HepG2 (cell line): ENCODE data around the gene CNNM2. TPM values are rescaled to one million over a fixed set of nuclear protein-coding genes. Genes with fewer than 3 reads are reported as not detected.

Experiments
- ATAC-seq: fragments of 200-7000 bp; cut with Tn5 transposase; 3 replicates; pipeline ENCODE4 v1.9.1; 2020; ENCODE audit warnings: mild to moderate bottlenecking, moderate library complexity
- BruUV-seq: library from RNA; stranded (reverse); fragments of 400-500 nt; replicated peaks from 2 replicates; lab custom pipeline; 2021; lab: Mats Ljungman, UMichigan
- CTCF ChIA-PET: fragments of 300-600 bp; formaldehyde crosslinking; extraction: SDS; loops from one replicate; lab custom pipeline; 2021; ENCODE audit warnings: low total read pairs, inconsistent platforms, low intra/inter-chr PET ratio; lab: Yijun Ruan, JAX
- POLR2A ChIA-PET: fragments of 350-600 bp; sonication (Branson Sonifier 250); formaldehyde crosslinking; loops from one replicate; lab custom pipeline; 2020; ENCODE audit warnings: antibody characterized with exemption, inconsistent platforms; lab: Yijun Ruan, JAX
- DNase-seq: peaks from one replicate; pipeline ENCODE4 v3.0.0-alpha.2; 2015; ENCODE audit warnings: low spot score
- FAIRE-seq: peaks from 3 replicates; lab custom pipeline; 2011; peaks lifted over from hg19 to GRCh38; lab: Jason Lieb, UNC
- H2AFZ ChIP-seq: one replicate; pipeline ENCODE4 v1.6.1; 2011; ENCODE audit warnings: low read length, inconsistent platforms
- H3K27ac ChIP-seq: fragments of 300-600 bp; 3 replicates; pipeline ENCODE4 v1.8.0; 2011; ENCODE audit warnings: mixed run types, mild to moderate bottlenecking, mixed read lengths, low read length, inconsistent platforms; ENCODE audit not compliant: insufficient read depth; ENCODE audit errors: extremely low read length
- H3K27me3 ChIP-seq, 2 experiments: fragments of 200-600 bp in 1 of 2; 2 replicates in 1 of 2; 3 replicates in 1 of 2; pipeline versions ENCODE4 v1.6.0 to v1.8.0; 2011; ENCODE audit warnings: low read length in 2 of 2, mild to moderate bottlenecking in 2 of 2, moderate library complexity in 2 of 2, inconsistent platforms in 1 of 2; ENCODE audit not compliant: insufficient read depth in 2 of 2, control insufficient read depth in 1 of 2
- H3K36me3 ChIP-seq, 2 experiments: fragments of 200-600 bp in 1 of 2; replicated peaks in 1 of 2; 2 replicates in 1 of 2; 3 replicates in 1 of 2; pipeline versions ENCODE4 v1.5.1 to v1.8.0; 2011; ENCODE audit warnings: low read length in 2 of 2, inconsistent platforms in 1 of 2; ENCODE audit not compliant: insufficient read depth in 2 of 2, control insufficient read depth in 1 of 2
- H3K4me1 ChIP-seq: 2 replicates; pipeline ENCODE4 v1.5.1; 2012; ENCODE audit warnings: low read length, inconsistent platforms; ENCODE audit not compliant: insufficient read depth
- H3K4me2 ChIP-seq: 2 replicates; pipeline ENCODE4 v1.6.0; 2011; ENCODE audit warnings: low read depth, low read length, inconsistent platforms
- H3K4me3 ChIP-seq, 3 experiments: fragments of 200-600 bp in 1 of 3; sonication (generic), shearing (Covaris generic) in 1 of 3; replicated peaks in 1 of 3; 2 replicates each; pipeline ENCODE4 v1.5.1; 2011 to 2016; ENCODE audit warnings: low read length in 3 of 3, inconsistent platforms in 2 of 3, low read depth in 2 of 3, mild to moderate bottlenecking in 2 of 3, control low read depth in 1 of 3, mixed read lengths in 1 of 3; ENCODE audit not compliant: insufficient read depth in 1 of 3
- H3K79me2 ChIP-seq: one replicate; pipeline ENCODE4 v1.6.1; 2011; ENCODE audit warnings: low read length, inconsistent platforms; ENCODE audit not compliant: insufficient read depth
- H3K9ac ChIP-seq: 2 replicates; pipeline ENCODE4 v1.6.0; 2011; ENCODE audit warnings: mild to moderate bottlenecking, low read depth, low read length, inconsistent platforms; ENCODE audit not compliant: insufficient read depth
- H3K9me3 ChIP-seq: 2 replicates; pipeline ENCODE4 v1.5.1; 2012; ENCODE audit warnings: mild to moderate bottlenecking, low read length
- H4K20me1 ChIP-seq: 2 replicates; pipeline ENCODE4 v1.6.0; 2011; ENCODE audit warnings: inconsistent platforms, mild to moderate bottlenecking, low read length, moderate library complexity; ENCODE audit not compliant: insufficient read depth
- HCFC1 ChIP-seq: fragments of 150-350 bp; IDR thresholded peaks from 2 replicates; pipeline ENCODE4 v1.6.1; 2014; ENCODE audit warnings: low read depth, low read length
- HNRNPUL1 ChIP-seq: fragments of 200-400 bp; formaldehyde crosslinking; IDR thresholded peaks from 2 replicates; pipeline ENCODE4 v1.6.1; 2017; ENCODE audit warnings: low read depth, mild to moderate bottlenecking, low read length, moderate library complexity
- MAZ ChIP-seq, 2 experiments: sonication (generic) in 1 of 2; formaldehyde crosslinking in 1 of 2; IDR thresholded peaks; 2 replicates each; pipeline versions ENCODE4 v1.5.0 to v1.6.1; 2012 to 2020; ENCODE audit warnings: low read depth in 2 of 2, mild to moderate bottlenecking in 2 of 2, borderline replicate concordance in 1 of 2, improper control_type of control experiment in 1 of 2, low read length in 1 of 2, missing genetic modification reagents in 1 of 2, moderate library complexity in 1 of 2
- RBAK ChIP-seq: sonication (generic); formaldehyde crosslinking; IDR thresholded peaks from 2 replicates; pipeline ENCODE4 v1.5.1; 2020; ENCODE audit warnings: mild to moderate bottlenecking, missing genetic modification reagents
- ZNF317 ChIP-seq: sonication (generic); formaldehyde crosslinking; IDR thresholded peaks from 2 replicates; pipeline ENCODE4 v1.5.0; 2020; ENCODE audit warnings: mild to moderate bottlenecking, missing genetic modification reagents
- ZNF572 ChIP-seq: sonication (generic); formaldehyde crosslinking; IDR thresholded peaks from 2 replicates; pipeline ENCODE4 v1.5.1; 2020; ENCODE audit warnings: mild to moderate bottlenecking, missing genetic modification reagents
- WGBS: methylation state at CpG from one replicate; pipeline ENCODE4 v1.1.6; 2017; ENCODE audit warnings: low lambda C conversion rate; 5-methylcytosine and 5-hydroxymethylcytosine counted together
- in situ Hi-C: cut with HindIII; loops from 2 replicates; pipeline ENCODE4 v1.10.0; 2017; ENCODE audit warnings: low pct_unique_long_range_greater_than_20kb; ENCODE audit not compliant: extremely low pct_ligation_motif_present
- intact Hi-C: fragments of 100-400 bp; cut with micrococcal nuclease; formaldehyde crosslinking; loops from one replicate; pipeline ENCODE4 v1.10.0; 2022; ENCODE audit not compliant: unreplicated experiment
- polyA plus RNA-seq, 8 experiments: library from polyadenylated mRNA; depleted of rRNA in 3 of 8; stranded (reverse) in 7 of 8; unstranded in 1 of 8; fragments of >200 nt; fragmentation: Illumina TruSeq in 4 of 8; extraction: Trizol in 4 of 8; gene quantifications; 2 replicates each; pipeline versions ENCODE4 v1.2.1 to v1.2.3, GENCODE V29; 2011 to 2016; ENCODE audit warnings: low read depth in 4 of 8, missing spikeins in 1 of 8, mixed read lengths in 1 of 8; ENCODE audit not compliant: insufficient read depth in 1 of 8
- total RNA-seq, 5 experiments: library from RNA; depleted of rRNA; stranded (reverse); fragments of >200 nt; fragmentation: Illumina TruSeq; extraction: Trizol; gene quantifications; 2 replicates each; pipeline ENCODE4 v1.2.3, GENCODE V29; 2016; ENCODE audit warnings: low read depth in 1 of 5
- TF ChIP-seq, protein P1 (sequence below): sonication (generic); formaldehyde crosslinking; IDR thresholded peaks from 2 replicates; pipeline ENCODE4 v1.5.0; 2020; ENCODE audit warnings: missing genetic modification reagents

The CNNM2 gene
- total and polyA plus RNA-seq, 2 of the 13 experiments (the other 11 are each of a cell fraction or from before 2014, with no cell fraction given): 7.1 to 9.0 TPM

DNA sequence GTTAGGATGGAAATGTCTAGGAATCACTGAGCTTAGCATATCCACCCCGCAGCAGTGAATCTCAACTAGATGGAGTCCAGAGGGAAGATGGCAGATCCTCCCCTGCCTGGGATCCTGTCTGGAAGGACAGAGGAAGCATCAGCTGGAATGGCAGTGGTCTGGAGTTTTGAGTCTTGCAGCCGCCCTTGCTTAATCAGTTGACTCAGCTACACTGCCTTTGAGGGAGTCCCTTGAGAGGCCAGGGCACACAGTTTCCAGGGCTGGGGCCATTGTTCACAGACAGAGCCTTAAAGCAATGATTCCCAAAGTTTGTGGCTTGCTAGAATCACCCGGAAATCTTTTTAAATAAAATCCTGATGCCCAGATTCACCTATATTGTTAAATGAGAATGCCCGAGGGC lies 146.9 kb downstream of the CNNM2 start:
- Histone ChIP-seq H3K4me2 (no peak overlapping the region), H3K27me3 (no peaks in the 10 kb centered on the region), H3K4me3 (no peak overlapping the region), H3K79me2 (no peaks in the 10 kb centered on the region), H3K36me3 (peaks cover 6 to 15% of the 10 kb centered on the region in 2 experiments), H3K9ac (no peak overlapping the region), H3K4me1 (no peaks in the 10 kb centered on the region), H4K20me1 (no peaks in the 10 kb centered on the region), H3K27ac (no peak overlapping the region), H3K9me3 (no peaks in the 10 kb centered on the region), H2AFZ (no peak overlapping the region)
- ATAC-seq (no peak), FAIRE-seq (no peak), DNase-seq (no peak)
- BruUV-seq: no TSS peak
- CTCF ChIA-PET: no interaction called here
- in situ Hi-C loops: loop anchor here (5.0 to 25.0 kb wide), 3 partner anchors 148 to 328 kb away; partner anchors contain the start of genes CNNM2 and WBP1L
- no peak for TF ChIP-seq HCFC1
- TF ChIP-seq ZNF317: no peak
- TF ChIP-seq, protein P1, sequence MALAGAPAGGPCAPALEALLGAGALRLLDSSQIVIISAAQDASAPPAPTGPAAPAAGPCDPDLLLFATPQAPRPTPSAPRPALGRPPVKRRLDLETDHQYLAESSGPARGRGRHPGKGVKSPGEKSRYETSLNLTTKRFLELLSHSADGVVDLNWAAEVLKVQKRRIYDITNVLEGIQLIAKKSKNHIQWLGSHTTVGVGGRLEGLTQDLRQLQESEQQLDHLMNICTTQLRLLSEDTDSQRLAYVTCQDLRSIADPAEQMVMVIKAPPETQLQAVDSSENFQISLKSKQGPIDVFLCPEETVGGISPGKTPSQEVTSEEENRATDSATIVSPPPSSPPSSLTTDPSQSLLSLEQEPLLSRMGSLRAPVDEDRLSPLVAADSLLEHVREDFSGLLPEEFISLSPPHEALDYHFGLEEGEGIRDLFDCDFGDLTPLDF: no peak
- no peak for TF ChIP-seq ZNF572 (CRISPR knock-in tag)
- no peak for TF ChIP-seq MAZ (IDR thresholded peaks at IDR 0.05; ENCODE audit: borderline replicate concordance, low read depth, low read length)
- TF ChIP-seq MAZ (CRISPR knock-in tag; IDR thresholded peaks at IDR 0.05; ENCODE audit: low read depth): no peak
- no peak for TF ChIP-seq RBAK (CRISPR knock-in tag)
- no peak for TF ChIP-seq HNRNPUL1
- POLR2A ChIA-PET: interaction anchor here (1.0 kb wide), 1 partner anchor 148 kb away, joined by 4 read pairs; no protein-coding TSS in a partner anchor
- WGBS: 89% methylated on average over 3 of the region's 4 CpGs
- intact Hi-C loops: no loop called here
